Inflammatory macrophage (primary cell): ENCODE data around the gene DIP2B.
"Not testable (repeated sequence)": the region's sequence is repeated elsewhere in the genome, so short reads cannot be mapped to it uniquely, and the experiment has no call there.

Experiments
- DNase-seq, 2 donors: peaks; one replicate each; pipeline ENCODE4 v3.0.0-alpha.2; 2020 to 2022

The DIP2B gene

GRCh38 chr12:50639721-50640120, 134.9 kb downstream of the DIP2B start:
- DNase-seq = no peak

- DNase-seq = no peak
These were observed 135.6 kb downstream of the DIP2B start for GRCh38 chr12:50640321-50640939.

GRCh38 chr12:50641566-50641965, 136.8 kb downstream of the DIP2B start:
- no peak for DNase-seq

DNA sequence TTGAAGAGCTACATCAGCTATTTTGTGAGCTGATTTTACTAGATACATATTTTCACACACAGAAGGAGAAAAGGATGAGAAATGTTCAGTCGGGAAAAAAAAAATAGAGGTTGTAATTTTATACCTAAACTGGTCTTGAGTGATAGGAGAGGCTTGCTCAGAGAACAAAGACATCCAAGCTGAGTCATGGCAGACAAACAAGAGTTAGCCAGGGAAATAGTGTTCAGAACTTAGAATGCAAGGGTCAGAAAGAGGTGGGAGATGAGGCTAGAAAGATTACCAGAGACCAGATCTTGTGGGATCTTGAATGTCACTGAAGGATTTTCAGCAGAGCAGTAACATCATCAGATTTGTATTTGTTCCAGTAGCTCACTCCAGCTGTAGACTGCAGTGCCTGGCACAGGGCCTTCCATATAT, 137.3 kb downstream of the DIP2B start:
- no peak for DNase-seq

- DNase-seq = no peak
These were observed 138.0 kb downstream of the DIP2B start for GRCh38 chr12:50642761-50643160.

DNA sequence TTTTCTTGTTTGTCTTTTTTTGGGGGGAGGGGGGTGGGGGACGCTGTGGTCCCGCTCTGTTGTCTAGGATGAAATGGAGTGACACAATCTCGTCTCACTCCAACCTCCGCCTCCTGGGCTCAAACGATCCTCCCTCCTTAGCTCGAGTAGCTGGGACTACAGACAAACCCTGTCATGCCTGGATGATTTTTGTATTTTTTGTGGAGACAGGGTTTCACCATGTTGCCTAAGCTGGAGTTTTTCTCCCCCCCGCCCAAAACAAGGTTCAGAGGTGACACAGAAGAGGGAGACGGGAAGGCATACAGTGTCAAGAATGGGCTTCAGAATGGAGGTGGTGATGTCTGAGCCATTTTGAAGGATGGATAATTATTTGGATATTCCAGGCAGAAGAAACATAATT, 142.2 kb downstream of the DIP2B start:
- DNase-seq = no peak

- no peak for DNase-seq
These were observed 142.7 kb downstream of the DIP2B start for GRCh38 chr12:50647479-50647878.

DNA sequence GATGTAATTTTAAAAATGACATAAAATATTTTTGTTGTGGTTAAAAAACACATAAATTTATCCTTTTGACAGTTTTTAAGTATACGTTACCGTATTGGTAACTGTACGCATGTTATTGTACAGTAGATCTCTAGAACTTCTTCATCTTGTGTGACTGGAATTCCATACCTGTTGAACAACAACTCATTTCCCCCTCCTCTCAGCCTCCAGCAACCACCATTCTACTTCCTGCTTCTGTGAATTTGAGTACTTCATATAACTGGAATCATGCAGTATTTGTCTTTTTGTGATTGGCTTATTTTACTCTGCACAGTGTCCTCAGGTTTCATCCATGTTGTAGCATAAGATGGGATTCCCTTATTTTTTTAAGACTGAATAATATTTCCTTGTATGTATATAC, 145.5 kb downstream of the DIP2B start:
- DNase-seq = no peak

DNA sequence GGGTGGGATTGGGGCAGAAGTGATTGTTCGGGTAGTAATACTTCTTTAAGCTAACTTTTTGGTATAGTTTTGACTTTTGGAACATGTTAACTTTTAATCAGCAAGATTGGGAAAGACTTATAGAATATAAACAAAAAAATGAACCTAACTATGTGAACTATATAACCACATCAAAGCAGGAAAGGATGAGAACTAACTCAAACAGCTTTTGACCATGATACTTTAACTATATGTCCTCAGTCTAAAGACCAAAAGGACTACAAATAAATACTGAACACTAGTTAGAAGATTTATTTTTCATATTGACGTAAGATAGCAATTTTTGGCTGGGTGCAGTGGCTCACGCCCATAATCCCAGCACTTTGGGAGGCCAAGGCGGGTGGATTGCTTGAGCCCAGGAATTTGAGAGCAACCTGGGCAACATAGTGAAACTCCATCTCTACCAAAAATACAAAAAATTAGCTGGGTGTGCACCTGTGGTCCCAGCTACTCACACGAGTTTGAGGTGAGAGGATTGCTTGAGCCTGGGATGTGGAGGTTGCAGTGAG, 150.7 kb downstream of the DIP2B start:
- DNase-seq = no peak

DNA sequence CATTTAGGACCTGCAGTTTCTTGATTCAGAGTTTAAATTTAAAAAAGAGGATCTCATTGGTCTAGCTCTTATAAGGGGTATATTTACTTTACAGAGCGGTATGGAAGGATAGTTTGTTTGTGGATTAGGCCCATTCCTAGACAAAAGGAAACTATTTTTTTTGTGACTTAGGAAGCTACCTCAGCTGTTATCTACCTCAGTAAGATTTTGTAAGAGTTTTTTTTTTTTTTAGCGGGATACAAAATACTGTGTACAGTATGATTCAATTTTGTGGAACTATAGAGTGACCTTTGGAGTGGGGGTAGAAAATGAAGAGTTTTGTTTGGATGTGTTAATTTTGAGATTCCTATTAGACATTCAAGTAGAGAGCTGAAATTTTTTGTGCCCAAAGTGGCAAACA, 154.5 kb downstream of the DIP2B start:
- DNase-seq = no peak

- DNase-seq = no peak
These were observed 155.1 kb downstream of the DIP2B start for GRCh38 chr12:50659690-50660424.

DNA sequence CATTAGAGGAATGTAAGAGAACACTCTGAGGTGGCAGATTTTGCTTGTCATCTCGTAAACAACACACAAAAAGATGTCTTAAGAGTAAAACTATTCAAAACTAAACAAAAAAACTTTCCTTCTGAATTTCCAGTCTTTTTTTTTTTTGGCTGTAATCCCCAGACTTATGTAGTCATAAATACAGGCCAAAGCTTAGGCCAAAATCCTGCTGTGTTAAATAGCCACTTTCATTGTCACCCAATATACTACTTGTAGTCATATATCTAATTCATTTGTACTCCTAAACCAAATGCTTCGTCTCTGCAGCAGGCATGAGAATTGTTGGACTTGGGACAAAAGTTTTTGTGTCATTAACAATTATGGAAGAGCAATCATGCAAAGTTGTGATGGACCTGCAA, 155.6 kb downstream of the DIP2B start:
- DNase-seq = no peak

GRCh38 chr12:50661300-50662115, 156.7 kb downstream of the DIP2B start:
- DNase-seq = no peak

- DNase-seq = no peak
These were observed 157.3 kb downstream of the DIP2B start for GRCh38 chr12:50662116-50662510.

DNA sequence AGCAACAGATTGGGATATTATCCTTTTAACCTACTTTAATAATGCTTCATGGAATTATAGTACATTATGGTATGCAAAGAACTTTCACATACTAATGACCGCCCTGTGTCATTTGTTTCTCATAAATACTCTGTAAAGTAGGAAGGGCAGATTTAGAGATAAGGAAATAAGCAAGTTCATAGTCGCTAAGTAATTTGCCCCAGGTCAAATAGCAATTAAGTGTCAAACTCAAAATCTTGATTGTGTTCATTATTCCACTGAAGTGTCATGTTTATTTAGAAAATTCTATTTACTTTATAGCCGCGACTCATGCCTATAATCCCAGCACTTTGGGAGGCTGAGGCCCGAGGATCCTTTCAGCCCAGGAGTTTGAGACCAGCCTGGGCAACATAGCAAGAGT, 160.4 kb downstream of the DIP2B start:
- no peak for DNase-seq

- no peak for DNase-seq
These were observed 160.8 kb downstream of the DIP2B start for GRCh38 chr12:50665609-50666008.

DNA sequence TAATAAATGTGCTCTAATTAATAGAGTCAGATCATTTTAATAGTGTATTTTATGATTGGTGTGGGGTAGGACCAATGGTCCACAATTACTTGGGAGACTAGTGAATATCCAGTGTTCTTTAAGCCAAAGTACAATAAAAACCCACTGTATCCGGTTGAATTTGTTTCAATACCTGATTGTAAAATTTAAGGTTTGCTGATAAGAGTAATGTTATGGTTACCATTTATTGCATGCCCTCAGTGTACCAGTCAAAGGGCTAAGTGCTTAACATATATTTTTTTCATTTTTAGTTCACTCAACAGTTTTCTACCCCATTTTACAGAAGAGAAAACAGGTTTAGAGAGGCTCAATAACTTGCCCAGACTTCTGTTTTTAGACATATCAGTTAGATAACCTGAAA, 161.2 kb downstream of the DIP2B start:
- DNase-seq = no peak

DNA sequence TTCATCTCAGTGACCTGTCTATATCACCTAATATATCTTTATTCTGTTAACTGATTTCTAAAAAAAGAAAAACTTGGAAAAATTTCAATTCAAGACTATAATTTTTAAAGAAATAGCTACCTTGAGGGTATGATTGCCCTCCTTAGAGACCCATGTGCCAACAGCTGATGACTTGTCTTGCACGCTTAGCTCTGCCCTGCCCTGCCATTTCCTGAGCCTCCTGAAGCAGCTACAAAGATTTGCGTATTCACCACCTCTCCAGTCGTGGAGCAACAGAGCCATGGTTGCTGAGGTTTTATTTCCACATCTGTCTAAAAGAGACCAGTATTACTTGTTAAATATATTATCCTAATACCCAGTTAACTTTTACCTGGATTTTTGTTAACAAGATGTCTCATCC, 167.4 kb downstream of the DIP2B start:
- no peak for DNase-seq

DNA sequence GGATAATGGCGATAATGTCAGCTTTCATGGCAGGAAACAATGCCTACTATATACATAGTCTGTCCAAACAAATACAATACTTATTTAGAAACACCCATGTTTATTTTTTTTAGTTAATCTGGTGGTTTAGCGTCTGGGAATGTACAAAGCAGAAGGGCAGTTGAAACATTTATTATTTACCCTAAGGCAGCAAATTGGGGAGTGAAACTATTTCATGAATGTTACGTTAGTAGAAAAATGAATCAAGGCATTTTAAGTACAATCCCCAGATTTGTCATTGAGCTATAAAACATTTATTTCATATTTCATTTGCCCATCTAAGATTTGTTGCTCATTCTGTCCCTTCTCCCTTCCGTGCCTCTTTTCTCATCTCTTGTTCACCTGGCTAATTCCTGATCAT, 172.0 kb downstream of the DIP2B start:
- no peak for DNase-seq

DNA sequence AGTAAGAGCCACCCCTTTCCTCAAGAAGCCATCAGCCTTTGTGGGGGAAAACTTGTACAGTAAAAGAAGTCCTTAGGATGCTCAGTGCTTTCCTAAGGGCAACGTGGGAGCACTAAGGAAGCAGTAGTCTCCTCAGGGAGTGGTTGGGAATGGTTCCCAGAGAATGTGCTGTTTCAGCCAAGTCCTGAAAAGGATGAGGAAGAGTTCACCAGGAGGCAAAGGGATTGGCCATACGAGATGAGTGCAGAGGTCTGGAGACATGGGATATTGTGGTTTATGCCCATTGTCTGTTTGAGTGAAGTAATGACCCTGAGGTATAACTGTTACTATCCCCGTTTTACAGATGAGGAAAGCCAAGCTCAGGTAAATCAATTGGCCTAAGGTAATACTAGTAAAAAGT, 173.1 kb downstream of the DIP2B start:
- no peak for DNase-seq

DNA sequence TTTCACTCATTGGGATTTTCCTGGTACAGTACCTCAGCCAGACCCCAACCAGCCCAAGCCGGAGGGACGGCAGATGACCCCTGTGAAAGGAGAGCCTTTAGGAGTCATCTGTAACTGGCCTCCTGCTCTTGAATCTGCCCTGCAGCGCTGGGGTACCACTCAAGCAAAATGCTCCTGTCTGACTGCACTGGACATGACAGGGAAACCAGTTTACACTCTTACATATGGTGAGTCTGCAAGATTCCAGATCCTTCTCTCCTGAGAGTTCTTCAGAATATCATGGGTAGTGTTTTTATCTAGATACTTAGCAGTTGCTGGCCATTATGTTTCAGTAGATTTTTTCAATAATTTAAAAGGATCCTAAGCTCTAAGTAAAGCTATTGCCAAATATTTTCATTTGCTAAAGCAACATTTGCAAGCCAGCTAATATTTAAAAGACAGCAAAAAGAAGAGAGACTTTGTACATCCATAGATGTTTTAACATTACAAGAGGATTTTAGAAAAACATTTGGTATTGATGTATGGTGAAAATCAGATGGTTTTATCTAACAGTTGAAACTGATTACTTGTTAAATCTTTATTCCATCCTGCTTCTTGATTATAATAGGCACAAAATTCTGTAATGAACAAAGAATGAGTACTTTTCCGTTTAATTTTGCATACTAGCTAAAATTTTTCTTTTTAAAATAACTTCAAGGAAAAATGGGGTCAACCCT, 174.0 kb downstream of the DIP2B start:
- no peak for DNase-seq

DNA sequence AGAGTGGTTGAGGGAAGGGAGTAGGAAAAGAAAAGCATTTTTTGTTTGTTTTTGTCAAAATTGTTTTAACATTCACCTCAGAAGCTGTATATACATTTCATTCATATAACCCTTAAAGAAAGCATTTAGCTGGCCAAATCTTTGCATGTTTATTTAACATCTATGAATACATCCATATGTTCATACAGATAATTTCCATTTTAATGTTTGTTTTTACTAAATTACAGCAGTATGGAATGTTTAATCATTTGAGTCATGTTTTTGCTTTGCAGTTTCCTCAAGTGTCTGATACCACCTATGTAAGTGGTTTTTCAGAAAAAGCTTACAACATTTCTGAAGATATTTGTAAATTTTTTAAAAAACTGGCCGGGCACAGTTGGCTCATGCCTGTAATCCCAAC, 174.8 kb downstream of the DIP2B start:
- DNase-seq = no peak

GRCh38 chr12:50681064-50681463, 176.3 kb downstream of the DIP2B start:
- DNase-seq = not testable (repeated sequence)
